K562 (cell line): Measurements from ENCODE around the gene JUND. TPM values are rescaled to one million over a fixed set of nuclear protein-coding genes. Genes with fewer than 3 reads are reported as not detected.

Experiments used
- BACH1 ChIP-seq: fragments of 200-800 bp; sonication (Bioruptor generic); IDR thresholded peaks from 2 replicates; pipeline ENCODE4 v1.6.1; 2016; ENCODE audit warnings: missing genetic modification characterization, missing compliant biosample characterization
- CCAR2 ChIP-seq: fragments of 200-400 bp; formaldehyde crosslinking; IDR thresholded peaks from 2 replicates; pipeline ENCODE4 v1.6.1; 2017; ENCODE audit warnings: mild to moderate bottlenecking, low read depth, low read length
- CGGBP1 ChIP-seq: fragments of 250-450 bp; sonication (Bioruptor Pico); IDR thresholded peaks from 2 replicates; pipeline ENCODE4 v1.9.0; 2021; ENCODE audit warnings: mild to moderate bottlenecking
- CHAMP1 ChIP-seq: fragments of 450-650 bp; IDR thresholded peaks from 2 replicates; pipeline ENCODE4 v1.6.1; 2016; ENCODE audit warnings: mild to moderate bottlenecking
- CREBBP ChIP-seq: IDR thresholded peaks from one replicate; pipeline ENCODE4 v1.6.1; 2012; ENCODE audit warnings: low read depth, mild to moderate bottlenecking, control low read depth, inconsistent platforms, low read length
- FOXJ2 ChIP-seq: fragments of 200-800 bp; sonication (Bioruptor generic); IDR thresholded peaks from 2 replicates; pipeline ENCODE4 v1.6.1; 2016; ENCODE audit warnings: missing genetic modification characterization, missing compliant biosample characterization
- GATA2 ChIP-seq: sonication (generic); formaldehyde crosslinking; IDR thresholded peaks from 2 replicates; pipeline ENCODE4 v1.4.0; 2020; ENCODE audit warnings: mild to moderate bottlenecking, missing genetic modification reagents
- GTF2A2 ChIP-seq: IDR thresholded peaks from 2 replicates; pipeline ENCODE4 v1.6.1; 2016; ENCODE audit warnings: mild to moderate bottlenecking, missing genetic modification characterization, missing compliant biosample characterization
- GTF2F1 ChIP-seq: IDR thresholded peaks from 2 replicates; pipeline ENCODE4 v1.6.1; 2011; ENCODE audit warnings: low read depth, low read length, improper control_type of control experiment
- KLF1 ChIP-seq: fragments of 450-650 bp; IDR thresholded peaks from 2 replicates; pipeline ENCODE4 v1.6.1; 2016; ENCODE audit warnings: missing genetic modification characterization, missing compliant biosample characterization
- MEF2D ChIP-seq: conservative IDR thresholded peaks from 2 replicates; pipeline ENCODE4 v1.6.1; 2016; ENCODE audit warnings: low read depth, missing genetic modification characterization, missing compliant biosample characterization
- POLR2G ChIP-seq: fragments of 200-400 bp; formaldehyde crosslinking; IDR thresholded peaks from 2 replicates; pipeline ENCODE4 v1.6.1; 2017; ENCODE audit warnings: low read depth, mild to moderate bottlenecking, antibody characterized with exemption, low read length, moderate library complexity
- RB1 ChIP-seq: fragments of 450-650 bp; IDR thresholded peaks from 2 replicates; pipeline ENCODE4 v1.6.1; 2017; ENCODE audit warnings: low read depth, mild to moderate bottlenecking
- SAFB ChIP-seq: fragments of 200-400 bp; formaldehyde crosslinking; IDR thresholded peaks from 2 replicates; pipeline ENCODE4 v1.6.1; 2017; ENCODE audit warnings: low read depth, low read length, borderline replicate concordance
- SMAD4 ChIP-seq: fragments of 250-450 bp; sonication (Bioruptor Pico); conservative IDR thresholded peaks from 2 replicates; pipeline ENCODE4 v1.8.0; 2021; ENCODE audit warnings: inconsistent platforms, mild to moderate bottlenecking, moderate library complexity
- ZBTB43 ChIP-seq: sonication (generic); formaldehyde crosslinking; IDR thresholded peaks from 2 replicates; pipeline ENCODE4 v1.8.0; 2023; ENCODE audit warnings: mild to moderate bottlenecking, missing genetic modification reagents
- ZKSCAN1 ChIP-seq: fragments of 150-350 bp; IDR thresholded peaks from 2 replicates; pipeline ENCODE4 v1.6.1; 2016; ENCODE audit warnings: low read depth, low read length
- ZNF174 ChIP-seq: fragments of 250-450 bp; sonication (Bioruptor Pico); IDR thresholded peaks from 2 replicates; pipeline ENCODE4 v1.4.0; 2020; ENCODE audit warnings: mild to moderate bottlenecking
- ZNF280B ChIP-seq: fragments of 250-450 bp; sonication (Bioruptor Pico); IDR thresholded peaks from 2 replicates; pipeline ENCODE4 v1.5.1; 2021; ENCODE audit warnings: mild to moderate bottlenecking
- ZNF41 ChIP-seq: fragments of 250-450 bp; sonication (Bioruptor Pico); conservative IDR thresholded peaks from 2 replicates; pipeline ENCODE4 v1.4.0; 2020; ENCODE audit warnings: mild to moderate bottlenecking
- ZNF511 ChIP-seq: sonication (generic); formaldehyde crosslinking; IDR thresholded peaks from 2 replicates; pipeline ENCODE4 v1.8.0; 2022; ENCODE audit warnings: mild to moderate bottlenecking, missing genetic modification reagents
- ZNF583 ChIP-seq: fragments of 250-450 bp; sonication (Bioruptor Pico); IDR thresholded peaks from 2 replicates; pipeline ENCODE4 v1.4.0; 2020
- ZNF780A ChIP-seq: fragments of 250-450 bp; sonication (Bioruptor Pico); IDR thresholded peaks from 2 replicates; pipeline ENCODE4 v1.5.0; 2021; ENCODE audit warnings: mild to moderate bottlenecking
- polyA plus RNA-seq, 8 experiments: library from polyadenylated mRNA; depleted of rRNA in 4 of 8; stranded (reverse) in 5 of 8; unstranded in 3 of 8; fragments of >200 nt; fragmentation: Nextera tagmentation in 2 of 8; fragmentation: Illumina TruSeq in 1 of 8; extraction: Ambion mirVana in 2 of 8; extraction: Trizol in 1 of 8; gene quantifications; 2 replicates each; pipeline versions ENCODE4 v1.2.1 to v1.2.3, GENCODE V29; 2011 to 2014; ENCODE audit warnings: inconsistent platforms in 1 of 8, missing spikeins in 1 of 8
- total RNA-seq, 7 experiments: library from RNA; depleted of rRNA in 6 of 7; stranded (reverse); fragments of >200 nt in 6 of 7; fragmentation: Illumina TruSeq in 2 of 7; extraction: Trizol in 2 of 7; gene quantifications; 2 replicates each; pipeline versions ENCODE4 v1.2.1 to v1.2.3, GENCODE V29; 2011 to 2021; ENCODE audit warnings: low replicate concordance in 1 of 7

JUND gene
- total and polyA plus RNA-seq, 9 of the 15 experiments (the other 6 are each of a cell fraction or from before 2014, with no cell fraction given) = 6.4 to 286 (median 42.3) TPM

- TF ChIP-seq ZNF280B (CRISPR knock-in tag) (no peak), CGGBP1 (CRISPR knock-in tag) (no peak; the same call in 1 of the 2 replicates), ZKSCAN1 (no peak; the same call in 1 of the 2 replicates), KLF1 (no peak), ZNF780A (CRISPR knock-in tag) (no peak), CCAR2 (no peak), ZBTB43 (no peak), ZNF583 (0 out of 2 replicates have a peak, but pooled peaks have one; percentile 56), MEF2D (tag) (no peak), CHAMP1 (no peak), ZNF174 (no peak), GTF2A2 (tag) (peak; percentile 77), GATA2 (no peak), GTF2F1 (peak; percentile 95), BACH1 (tag) (no peak), FOXJ2 (tag) (peak; percentile 100), RB1 (peak; percentile 86), ZNF41 (CRISPR knock-in tag) (no peak), ZNF511 (no peak; the same call in 1 of the 2 replicates), SAFB (peak; percentile 98), POLR2G (peak; percentile 99), SMAD4 (CRISPR knock-in tag) (peak; percentile 91), CREBBP (no peak)
These were observed at the start of gene JUND (continued) for GRCh38 chr19:18281082-18282020.
